Right atrium auricular region (tissue), 2 donors: ENCODE measurements around the gene ARHGAP42. TPM values are rescaled to one million over a fixed set of nuclear protein-coding genes. Genes with fewer than 3 reads are reported as not detected.

Experiments
- DNase-seq: peaks from one replicate; pipeline ENCODE4 v3.0.0-alpha.2; 2019; ENCODE audit warnings: low spot score
- H3K27ac ChIP-seq, 2 donors: fragments of 200-600 bp; sonication (generic); 1 replicate in 1 of 2; 2 replicates in 1 of 2; pipeline ENCODE4 v1.5.1; 2016 to 2019
- H3K27me3 ChIP-seq, 2 donors: fragments of 200-600 bp; sonication (generic); one replicate each; pipeline versions ENCODE4 v1.5.1 to v1.6.0; 2017 to 2019
- H3K36me3 ChIP-seq: fragments of 200-600 bp; sonication (generic); one replicate; pipeline ENCODE4 v1.5.1; 2016
- H3K4me1 ChIP-seq, 2 donors: fragments of 200-600 bp; sonication (generic); one replicate each; pipeline versions ENCODE4 v1.5.1 to v1.6.0; 2017 to 2019
- H3K4me3 ChIP-seq, 2 donors: fragments of 200-600 bp; sonication (generic); 1 replicate in 1 of 2; 2 replicates in 1 of 2; pipeline ENCODE4 v1.5.1; 2017 to 2019; ENCODE audit warnings: mild to moderate bottlenecking in 1 of 2, moderate library complexity in 1 of 2
- H3K9me3 ChIP-seq, 2 donors: fragments of 200-600 bp; sonication (generic); one replicate each; pipeline ENCODE4 v1.5.1; 2019
- CTCF ChIP-seq, 2 donors: fragments of 200-600 bp; sonication (generic); IDR thresholded peaks; one replicate each; pipeline ENCODE4 v1.5.1; 2019; ENCODE audit warnings: antibody characterized with exemption in 2 of 2
- total RNA-seq, 2 donors: library from RNA; depleted of rRNA; stranded (reverse); fragments of >200 nt; gene quantifications; one replicate each; pipeline ENCODE4 v1.1.0, GENCODE V29; 2016

ARHGAP42 gene
- total RNA-seq, 2 donors from 2014 or later: 6.1 to 12.1 TPM

DNA sequence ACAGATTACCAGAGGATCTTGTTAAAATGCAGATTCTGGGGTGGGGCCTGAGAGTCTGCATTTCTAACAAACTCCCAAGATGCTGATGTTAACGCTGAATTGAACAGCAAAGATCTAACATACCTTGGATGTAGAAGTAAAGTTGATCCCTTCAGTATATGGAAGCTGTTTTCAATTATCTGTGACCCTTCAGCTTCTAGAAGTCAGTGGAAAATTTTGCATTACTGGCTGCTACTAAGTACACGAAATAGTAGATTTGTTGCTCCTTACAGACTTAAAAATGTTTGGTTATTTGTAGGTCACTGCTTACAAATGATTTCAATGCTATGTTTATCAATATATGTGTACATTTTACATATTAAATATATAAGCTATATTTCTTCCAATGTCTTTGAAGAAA is 107.4 kb downstream of the ARHGAP42 start:
- Histone ChIP-seq H3K36me3 (no peaks in the 10 kb centered on the region), H3K4me3 (no peak overlapping the region), H3K4me1 (peaks cover 0 to 7% of the 10 kb centered on the region in 2 donors), H3K9me3 (no peaks in the 10 kb centered on the region), H3K27me3 (no peaks in the 10 kb centered on the region), H3K27ac (no peak overlapping the region)
- TF ChIP-seq CTCF (IDR thresholded peaks at IDR 0.05): no peak
- no peak for DNase-seq

DNA sequence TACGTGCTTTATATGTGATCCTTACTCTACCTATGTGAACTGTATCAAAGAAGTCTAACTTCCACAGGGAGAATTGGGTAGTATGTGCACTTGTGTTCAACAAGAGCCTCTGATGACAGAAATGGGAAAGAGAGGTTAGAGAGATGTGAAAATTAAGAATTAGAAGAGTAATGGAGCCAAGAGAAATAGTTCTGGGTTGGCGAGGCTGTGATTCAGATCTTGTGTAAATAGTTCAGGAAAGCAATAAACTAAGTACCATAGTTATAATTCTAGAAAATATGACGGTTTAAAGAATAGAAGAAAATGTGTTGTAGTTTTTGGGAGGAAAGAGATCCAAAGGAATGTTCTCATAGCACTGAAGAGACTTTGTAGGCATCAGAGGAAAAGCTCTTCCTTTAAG is 112.4 kb downstream of the ARHGAP42 start:
- no peak overlapping the region for H3K27ac ChIP-seq
- H3K4me1 ChIP-seq: no peaks in the 10 kb centered on the region
- no peak overlapping the region for H3K4me3 ChIP-seq
- H3K27me3 ChIP-seq: no peaks in the 10 kb centered on the region
- no peaks in the 10 kb centered on the region for H3K9me3 ChIP-seq
- no peak for DNase-seq
- TF ChIP-seq CTCF (IDR thresholded peaks at IDR 0.05): no peak
- no peaks in the 10 kb centered on the region for H3K36me3 ChIP-seq

- no peak for TF ChIP-seq CTCF (IDR thresholded peaks at IDR 0.05)
- Histone ChIP-seq H3K9me3 (no peaks in the 10 kb centered on the region), H3K4me1 (no peaks in the 10 kb centered on the region), H3K27me3 (no peaks in the 10 kb centered on the region), H3K27ac (no peak overlapping the region), H3K36me3 (no peaks in the 10 kb centered on the region), H3K4me3 (no peak overlapping the region)
- no peak for DNase-seq
These were observed 113.1 kb downstream of the ARHGAP42 start for GRCh38 chr11:100800202-100800601.

GRCh38 chr11:100801225-100801999 is 114.3 kb downstream of the ARHGAP42 start:
- Histone ChIP-seq H3K27me3 (no peaks in the 10 kb centered on the region), H3K27ac (no peak overlapping the region), H3K4me3 (no peak overlapping the region), H3K4me1 (no peaks in the 10 kb centered on the region), H3K9me3 (no peaks in the 10 kb centered on the region), H3K36me3 (no peaks in the 10 kb centered on the region)
- no peak for TF ChIP-seq CTCF (IDR thresholded peaks at IDR 0.05)
- DNase-seq: no peak

DNA sequence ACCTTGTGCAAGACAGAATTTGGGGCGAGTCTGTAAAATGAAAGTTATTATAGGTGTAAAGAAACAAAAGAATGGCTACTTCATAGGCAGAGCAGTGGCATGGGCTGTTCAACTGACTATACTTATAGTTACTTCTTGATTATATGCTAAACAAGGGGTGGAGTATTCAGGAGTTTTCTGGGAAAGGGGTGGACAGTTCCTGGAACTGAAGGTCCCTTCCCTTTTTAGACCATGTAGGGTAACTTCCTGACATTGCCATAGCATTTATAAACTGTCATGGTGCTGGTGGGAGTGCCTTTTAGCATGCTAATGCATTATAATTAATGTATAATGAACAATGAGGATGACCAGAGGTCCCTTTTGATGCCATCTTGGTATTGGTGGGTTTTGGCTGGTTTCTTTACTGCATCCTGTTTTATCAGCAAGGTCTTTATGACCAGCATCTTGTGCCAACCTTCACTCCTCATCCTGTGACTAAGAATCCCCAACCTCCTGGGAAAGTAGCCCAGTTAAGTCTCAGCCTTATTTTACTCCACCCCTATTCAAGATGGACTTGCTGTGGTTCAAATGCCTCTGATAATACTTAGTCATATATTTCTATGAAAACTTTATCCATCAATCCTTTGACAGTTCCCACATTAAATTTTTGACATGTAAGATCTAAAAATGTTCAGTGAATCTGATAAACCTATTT is 118.6 kb downstream of the ARHGAP42 start:
- H3K4me1 ChIP-seq: peaks cover 0 to 12% of the 10 kb centered on the region in 2 donors
- TF ChIP-seq CTCF (IDR thresholded peaks at IDR 0.05): no peak
- H3K27ac ChIP-seq: no peak overlapping the region
- no peak for DNase-seq
- no peaks in the 10 kb centered on the region for H3K36me3 ChIP-seq
- H3K4me3 ChIP-seq: no peak overlapping the region
- H3K9me3 ChIP-seq: no peaks in the 10 kb centered on the region
- H3K27me3 ChIP-seq: no peaks in the 10 kb centered on the region
